Measurements from ENCODE around the gene ATF2. TPM values are rescaled to one million over a fixed set of nuclear protein-coding genes. Genes with fewer than 3 reads are reported as not detected.

ATF2 gene
- total and polyA plus RNA-seq, 2 of the 13 experiments (the other 11 are each of a cell fraction or from before 2014, with no cell fraction given), result 91.6 to 95.1 TPM

- no peak for TF ChIP-seq RERE (CRISPR knock-in tag; IDR thresholded peaks at IDR 0.05; ENCODE audit: low read depth)
- TF ChIP-seq MAX (IDR thresholded peaks at IDR 0.05), result no peak
- no peak for TF ChIP-seq BCL3 (CRISPR knock-in tag; IDR thresholded peaks at IDR 0.05)
- TF ChIP-seq ZNF629 (CRISPR knock-in tag; conservative IDR thresholded peaks at IDR 0.05), result no peak
- TF ChIP-seq ADNP (CRISPR knock-in tag; IDR thresholded peaks at IDR 0.05), result no peak
- TF ChIP-seq ARID4A (CRISPR knock-in tag; IDR thresholded peaks at IDR 0.05; ENCODE audit: borderline replicate concordance), result no peak
- TF ChIP-seq ZNF607 (CRISPR knock-in tag; IDR thresholded peaks at IDR 0.05; ENCODE audit: borderline replicate concordance), result no peak
- no peak for TF ChIP-seq PHF21A (CRISPR knock-in tag; IDR thresholded peaks at IDR 0.05)
- TF ChIP-seq CENPT (CRISPR knock-in tag; IDR thresholded peaks at IDR 0.05; ENCODE audit: low read depth), result no peak
These were observed 19.4 kb upstream of the ATF2 start (continued) for GRCh38 chr2:175187378-175187777.

Data from HepG2 (cell line).